GM19035 (cell line): ENCODE results near the gene FEM1B.

ENCODE experiments used
- ATAC-seq: cut with Tn5 transposase; IDR thresholded peaks from one replicate; pipeline ENCODE4 v1.9.1; 2021; ENCODE audit not compliant: unreplicated experiment

Gene FEM1B

DNA sequence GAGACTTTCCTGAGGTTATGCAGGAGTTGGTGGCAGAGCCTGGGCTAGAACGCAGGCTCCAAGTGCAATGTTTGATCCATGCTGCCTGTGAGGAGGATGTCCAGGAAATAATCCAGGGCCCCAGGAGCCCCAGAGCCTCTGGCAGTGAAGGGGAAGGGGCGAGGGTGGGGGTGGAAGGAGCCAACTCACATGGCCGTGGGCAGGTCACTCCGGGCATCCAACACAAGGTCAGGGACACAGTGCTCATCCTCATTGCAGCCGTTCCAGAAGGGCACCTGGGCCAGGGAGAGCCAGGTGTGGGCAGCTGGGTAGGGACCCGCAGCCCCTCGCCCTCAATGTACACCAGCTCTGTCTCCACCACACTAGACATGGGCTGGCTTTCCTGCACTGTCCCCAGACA lies 43.7 kb downstream of the FEM1B start:
- no peak for ATAC-seq

- ATAC-seq = no peak
These were observed 45.3 kb downstream of the FEM1B start for GRCh38 chr15:68322796-68323195.

DNA sequence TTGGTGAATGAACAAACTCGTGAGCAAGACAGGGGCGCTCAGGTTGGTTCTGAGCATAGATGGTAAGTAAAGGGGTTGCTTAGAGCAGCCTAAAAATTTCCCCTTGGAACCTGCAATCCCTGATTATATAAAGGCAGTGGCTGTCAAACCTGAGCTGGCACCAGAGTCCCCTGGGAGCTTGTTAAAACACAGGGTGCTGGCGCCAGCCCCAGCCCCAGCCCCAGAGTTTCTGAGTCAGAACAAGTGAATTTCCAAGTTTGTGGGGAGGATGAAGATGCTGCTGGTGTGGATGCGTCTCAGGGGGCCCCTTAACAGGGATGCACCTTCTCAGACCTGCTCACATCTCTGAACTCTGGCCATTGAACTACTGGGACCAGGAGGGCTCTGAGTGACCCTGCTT lies 48.2 kb downstream of the FEM1B start:
- no peak for ATAC-seq

GRCh38 chr15:68326711-68327354 lies 49.3 kb downstream of the FEM1B start:
- no peak for ATAC-seq

- no peak for ATAC-seq
These were observed 50.9 kb downstream of the FEM1B start for GRCh38 chr15:68328443-68328842.

GRCh38 chr15:68328964-68329363 lies 51.4 kb downstream of the FEM1B start:
- ATAC-seq = no peak

GRCh38 chr15:68330416-68330815 lies 52.9 kb downstream of the FEM1B start:
- no peak for ATAC-seq

DNA sequence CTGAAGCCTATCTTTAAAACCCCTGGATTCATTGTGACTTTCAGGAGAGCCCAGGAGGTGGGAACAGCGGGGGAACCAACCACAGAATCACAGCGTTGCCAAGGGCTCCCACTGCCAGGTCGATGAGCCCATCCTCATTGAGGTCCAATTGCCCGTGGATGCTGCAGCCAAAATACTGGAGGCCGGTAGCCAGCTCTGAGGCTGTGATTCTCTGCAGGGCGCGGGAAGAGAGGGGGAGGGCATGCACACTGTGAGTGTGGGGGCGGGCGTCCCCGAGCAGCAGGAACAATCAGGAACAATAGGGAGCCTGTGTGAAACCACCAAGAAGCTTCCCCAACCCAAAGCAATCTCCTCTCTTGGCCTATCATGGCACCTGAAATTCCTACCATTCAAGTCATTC lies 53.4 kb downstream of the FEM1B start:
- ATAC-seq = no peak

- ATAC-seq = no peak
These were observed 54.7 kb downstream of the FEM1B start for GRCh38 chr15:68332266-68332665.

DNA sequence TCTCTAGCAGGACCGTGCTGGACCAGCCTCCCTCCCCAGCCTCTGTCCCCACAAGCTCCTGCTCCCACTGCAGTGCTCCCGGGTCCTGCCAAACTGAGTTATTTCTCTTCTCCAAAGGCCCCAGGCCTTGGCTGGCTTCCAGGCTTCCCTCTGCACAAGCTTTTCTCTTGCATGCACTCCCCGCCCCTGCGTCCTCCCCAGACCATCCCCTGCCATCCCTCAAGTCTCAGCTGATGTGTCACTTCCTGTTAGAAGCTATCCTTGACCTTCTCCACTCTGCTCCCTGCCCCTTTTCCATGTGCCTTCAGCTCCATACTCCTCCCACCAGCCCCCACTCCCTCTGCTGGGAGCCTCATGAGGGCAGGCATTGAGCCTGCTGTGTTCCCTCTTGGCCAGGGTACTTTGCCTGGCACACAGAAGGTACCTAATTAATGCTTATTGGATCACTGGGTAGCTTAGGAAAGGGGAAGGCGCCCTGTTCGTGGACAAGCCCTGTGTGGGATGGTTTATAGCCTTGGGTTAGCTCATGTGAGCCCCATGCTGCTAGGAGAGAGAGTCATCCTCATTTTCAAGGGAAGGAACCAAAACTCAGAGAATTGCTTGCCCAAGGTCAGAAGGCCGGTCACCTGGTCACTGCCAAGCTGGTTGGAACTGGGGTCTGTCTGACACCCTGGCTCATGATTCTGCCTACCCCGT lies 56.4 kb downstream of the FEM1B start:
- no peak for ATAC-seq

DNA sequence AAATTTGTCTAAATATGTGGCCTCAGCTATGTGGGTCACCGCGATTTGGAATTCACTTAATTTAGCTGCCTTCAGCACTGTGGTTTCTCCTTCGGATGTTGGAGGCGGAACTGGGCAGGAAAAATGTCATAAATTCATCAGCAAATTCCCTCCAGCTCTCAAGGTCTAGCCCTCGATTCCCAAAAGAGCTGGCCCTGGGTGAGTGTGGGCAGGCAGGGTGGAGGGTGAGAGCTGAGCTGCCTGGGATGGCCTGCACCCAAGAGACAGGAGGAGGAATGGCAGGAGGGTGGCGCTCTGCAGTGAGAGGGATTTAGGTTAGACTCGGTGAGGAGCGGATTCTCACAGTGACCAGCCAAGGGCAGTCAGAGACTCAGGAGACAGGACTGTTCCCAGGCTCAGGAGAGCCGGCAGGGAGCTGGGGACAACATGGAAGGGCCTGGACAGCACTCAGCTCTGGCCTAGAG lies 57.1 kb downstream of the FEM1B start:
- ATAC-seq = no peak

- ATAC-seq = no peak
These were observed 57.7 kb downstream of the FEM1B start for GRCh38 chr15:68335251-68335650.

DNA sequence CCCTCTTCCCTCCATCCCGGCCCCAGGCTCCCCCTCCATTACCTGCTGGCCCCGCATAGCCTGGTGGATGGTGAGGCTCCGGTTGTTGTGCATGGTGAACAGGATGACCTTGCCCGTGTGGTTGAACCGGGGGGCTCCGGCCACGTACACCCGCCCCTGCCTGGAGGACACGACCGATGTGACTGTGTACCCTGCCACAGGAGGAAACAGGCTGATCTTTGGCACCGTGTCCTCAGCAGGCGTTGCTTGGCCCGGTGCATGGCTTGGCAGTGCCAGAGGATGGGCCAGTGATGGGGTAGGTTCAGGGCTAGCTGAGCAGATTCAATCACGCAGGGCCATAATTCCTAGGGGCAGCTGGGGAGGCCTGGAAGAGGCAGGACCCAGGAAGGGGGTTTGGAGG lies 58.1 kb downstream of the FEM1B start:
- ATAC-seq = no peak

- ATAC-seq = no peak
These were observed 59.0 kb downstream of the FEM1B start for GRCh38 chr15:68336516-68336915.

DNA sequence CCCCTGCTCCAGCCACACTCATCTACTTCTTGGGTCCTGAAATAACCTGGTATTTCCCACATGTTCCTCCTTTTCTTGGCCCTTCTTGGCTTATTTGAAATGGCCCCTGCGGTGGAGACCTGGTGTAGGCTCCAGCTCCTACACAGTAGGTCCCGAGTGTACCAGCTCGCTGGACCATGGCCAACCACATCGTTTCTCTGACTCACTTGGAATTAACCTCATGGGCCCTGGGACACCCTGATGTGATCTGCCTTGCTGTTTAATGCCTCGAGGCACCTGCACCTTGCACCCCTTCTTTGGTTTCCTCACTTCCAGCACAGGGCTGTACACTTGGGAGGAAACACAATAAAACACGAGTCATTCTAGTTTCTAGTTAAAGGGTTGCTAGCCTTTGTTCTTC lies 60.3 kb downstream of the FEM1B start:
- no peak for ATAC-seq

DNA sequence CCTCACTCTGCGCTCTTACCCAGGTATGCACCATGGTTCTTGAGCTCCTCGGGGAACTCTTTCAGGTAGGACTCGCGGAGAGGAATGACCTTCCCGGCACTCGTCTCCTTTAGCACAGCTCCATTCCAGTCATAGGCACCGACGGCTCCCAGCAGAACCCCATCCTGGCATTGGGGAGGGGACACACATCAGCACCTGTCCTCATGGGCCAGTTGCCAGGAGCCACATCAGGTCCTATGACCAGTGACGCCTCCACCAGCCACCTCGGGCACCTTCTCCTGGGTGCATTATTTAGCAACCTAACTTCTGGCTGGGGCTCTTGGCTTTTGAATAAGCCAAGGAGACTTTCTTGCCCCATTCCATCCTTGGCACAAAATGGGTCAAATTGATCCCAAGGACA lies 61.9 kb downstream of the FEM1B start:
- ATAC-seq = no peak

DNA sequence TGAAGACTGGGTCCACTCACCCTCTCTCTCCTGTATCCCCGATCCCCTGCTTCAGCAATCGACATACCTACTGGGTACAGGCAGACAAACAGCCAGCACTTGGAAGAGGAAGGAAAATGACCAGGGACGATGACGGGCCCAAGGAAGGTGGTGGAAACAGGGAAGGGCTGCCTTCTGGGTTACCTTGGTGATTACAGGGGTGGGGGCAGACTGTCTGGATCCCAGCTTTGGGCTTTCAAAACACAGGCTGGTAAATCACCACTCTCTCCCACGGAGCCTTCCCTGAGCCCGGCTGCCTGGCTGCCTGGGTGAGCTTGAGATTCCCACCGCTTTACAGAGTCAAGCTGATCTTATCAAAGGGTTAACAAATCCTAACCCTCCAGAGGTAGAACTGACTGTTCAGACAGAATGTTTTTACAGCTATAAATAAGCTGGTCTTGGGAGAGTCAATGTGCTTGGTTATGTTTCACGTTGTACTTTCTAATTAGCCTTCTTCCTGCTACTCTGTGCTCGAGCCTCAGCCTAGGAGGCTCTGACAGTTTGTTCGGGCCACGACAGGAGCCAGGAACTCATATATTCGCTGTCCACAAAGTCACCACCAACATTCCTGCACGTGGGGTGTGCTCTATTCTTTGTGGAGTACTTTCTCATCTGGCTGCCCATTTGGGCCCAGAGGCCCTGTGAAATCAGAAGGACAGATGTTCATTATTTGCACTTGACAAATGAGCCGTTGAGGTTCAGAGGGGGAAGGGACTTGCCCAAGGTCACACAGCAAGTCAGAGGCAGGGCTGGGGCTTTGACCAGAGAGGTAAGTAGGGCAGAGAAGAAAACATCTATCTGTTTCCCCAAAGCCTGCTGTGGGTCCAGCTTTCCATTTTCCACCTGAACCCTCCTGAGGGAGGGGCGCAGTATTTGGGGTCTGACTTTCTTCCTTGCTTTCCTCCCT lies 63.5 kb downstream of the FEM1B start:
- no peak for ATAC-seq

DNA sequence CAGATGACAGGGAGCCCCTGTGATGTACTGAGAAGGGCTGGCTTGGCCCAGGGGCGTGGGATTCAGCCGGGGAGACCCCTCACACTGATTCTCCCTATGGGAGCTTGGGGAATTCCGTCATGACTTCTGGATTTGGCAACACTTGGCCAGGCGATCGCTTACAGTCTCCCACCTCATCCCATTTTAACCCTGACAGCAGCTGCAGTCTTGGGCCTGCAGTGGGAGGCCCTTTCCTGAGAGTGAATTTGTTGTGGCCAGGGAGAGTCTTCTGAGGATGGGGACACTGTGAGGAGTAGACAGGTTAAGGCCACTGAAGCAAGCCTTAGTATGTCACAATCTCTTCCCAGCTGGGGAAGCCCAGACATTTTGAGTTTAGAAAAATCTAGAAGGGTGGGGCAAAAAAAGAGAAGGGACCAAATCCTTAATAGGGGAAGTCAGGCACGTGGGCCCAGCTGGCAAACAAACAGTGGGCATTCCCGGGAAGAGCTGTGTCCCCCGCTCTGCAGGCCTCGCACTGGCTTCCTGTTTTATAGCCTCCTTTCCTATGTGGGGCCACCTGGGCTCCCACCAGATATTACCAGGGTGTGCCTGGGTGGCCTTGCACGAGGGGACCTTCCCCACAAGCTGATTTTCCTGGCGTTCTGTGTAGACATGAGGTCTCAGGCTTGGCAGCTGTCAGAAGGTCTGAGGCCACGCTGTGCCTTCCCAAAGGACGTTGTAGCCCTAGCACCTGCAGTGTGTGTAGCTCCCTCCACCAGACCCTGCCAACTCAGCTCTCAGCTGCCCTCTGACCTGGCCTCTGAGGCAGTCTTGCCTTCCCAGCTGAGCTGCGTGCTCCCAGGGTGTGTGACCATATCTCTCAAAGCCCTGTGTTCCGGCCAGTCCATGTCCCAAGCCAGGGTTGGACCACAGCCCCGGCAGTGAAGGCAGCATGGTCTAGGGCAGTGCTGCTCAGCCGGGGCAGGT lies 64.5 kb downstream of the FEM1B start:
- ATAC-seq = no peak

DNA sequence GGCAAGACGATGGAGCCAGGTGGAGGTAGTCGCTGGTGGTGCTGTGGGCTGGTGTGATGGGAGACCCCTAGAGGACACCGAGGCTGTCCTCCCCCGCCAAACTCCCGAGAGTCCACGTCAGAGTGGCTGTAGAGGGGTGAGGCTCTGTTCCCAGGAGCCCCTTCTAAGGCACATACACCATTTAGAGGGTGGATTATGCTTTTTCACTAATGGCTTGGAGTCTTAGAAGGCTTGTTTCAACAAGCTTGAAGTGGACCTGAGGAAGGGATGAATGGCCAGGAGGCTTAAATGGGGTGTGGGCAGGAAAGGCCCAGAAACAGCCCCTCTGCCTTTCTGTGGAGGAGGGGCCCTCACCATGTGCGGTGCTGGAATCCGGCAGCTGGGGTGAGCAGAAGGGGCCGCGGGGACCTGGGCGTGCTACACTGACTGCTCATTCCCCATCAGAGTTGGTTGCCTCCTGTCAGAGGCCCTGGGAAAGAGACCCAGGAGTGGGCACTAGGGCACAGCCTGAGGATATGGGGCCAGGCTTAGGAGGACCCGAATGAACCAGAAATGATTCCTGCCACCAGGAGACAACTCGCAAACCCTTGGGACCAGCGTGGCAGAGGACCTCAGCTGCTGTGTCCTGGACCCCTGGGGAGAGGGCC lies 66.2 kb downstream of the FEM1B start:
- ATAC-seq = no peak

DNA sequence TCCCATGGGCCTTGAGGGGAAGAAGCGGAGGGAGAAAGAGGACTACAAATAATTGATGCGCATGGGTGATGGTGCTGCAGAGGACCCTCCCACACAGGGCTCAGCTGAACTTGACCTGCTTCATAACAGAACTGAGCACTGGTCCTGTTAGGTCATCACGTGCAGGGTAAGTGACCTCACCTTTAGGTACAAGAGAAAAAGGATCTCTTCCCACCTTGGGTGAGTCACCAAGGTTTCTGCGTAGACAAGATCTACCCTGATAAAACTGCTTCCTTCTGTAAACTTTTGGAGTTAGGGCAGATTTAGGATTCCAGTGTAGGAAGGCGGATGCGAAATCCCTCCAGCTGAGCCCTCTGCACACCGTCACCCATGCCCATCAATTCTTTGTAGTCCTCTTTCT lies 67.1 kb downstream of the FEM1B start:
- no peak for ATAC-seq
